ENCODE data around the gene ITPRIPL2. TPM values are rescaled to one million over a fixed set of nuclear protein-coding genes. Genes with fewer than 3 reads are reported as not detected.

Gene ITPRIPL2
- total and polyA plus RNA-seq, 2 of the 13 experiments (the other 11 are each of a cell fraction or from before 2014, with no cell fraction given): 5.9 to 12.6 TPM

DNA sequence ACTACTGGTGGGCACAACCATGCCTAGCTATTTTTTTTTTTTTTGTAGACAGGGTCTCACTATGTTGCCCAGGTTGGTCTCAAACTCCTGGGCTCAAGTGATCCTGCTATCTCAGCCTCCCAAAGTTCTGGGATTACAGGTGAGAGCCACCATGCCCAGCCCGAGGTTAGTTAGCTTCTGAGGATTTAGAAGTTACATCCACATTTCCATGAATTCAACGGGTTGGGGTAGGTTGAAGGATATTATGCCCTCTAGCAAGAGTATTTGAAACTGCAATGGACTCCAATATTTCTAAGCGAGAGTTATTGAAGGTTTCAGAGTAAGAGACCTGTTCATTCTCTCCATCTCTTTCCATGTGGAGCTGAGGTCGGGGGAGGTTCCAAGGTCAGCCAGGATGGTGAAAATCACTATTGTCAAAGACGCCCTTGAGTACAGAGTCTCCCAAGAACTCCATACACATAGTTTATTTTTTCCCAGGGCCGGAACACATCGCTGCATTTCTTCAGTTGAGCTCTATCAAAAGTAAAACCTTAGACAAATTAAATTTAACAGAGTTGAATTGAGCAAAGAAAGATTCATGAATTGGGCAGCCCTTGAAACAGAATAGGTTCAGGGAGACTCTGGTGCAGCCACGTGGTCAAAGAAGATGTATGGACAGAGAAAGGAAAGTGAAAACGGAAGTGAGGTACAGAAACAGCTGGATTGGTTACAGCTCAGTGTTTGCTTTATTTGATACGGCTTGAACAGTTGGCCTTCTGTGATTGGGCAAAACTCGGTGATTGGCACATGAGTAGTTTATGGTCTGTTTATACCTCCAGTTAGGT is 19.0 kb upstream of the ITPRIPL2 start (continued):
- TF ChIP-seq, protein P1, sequence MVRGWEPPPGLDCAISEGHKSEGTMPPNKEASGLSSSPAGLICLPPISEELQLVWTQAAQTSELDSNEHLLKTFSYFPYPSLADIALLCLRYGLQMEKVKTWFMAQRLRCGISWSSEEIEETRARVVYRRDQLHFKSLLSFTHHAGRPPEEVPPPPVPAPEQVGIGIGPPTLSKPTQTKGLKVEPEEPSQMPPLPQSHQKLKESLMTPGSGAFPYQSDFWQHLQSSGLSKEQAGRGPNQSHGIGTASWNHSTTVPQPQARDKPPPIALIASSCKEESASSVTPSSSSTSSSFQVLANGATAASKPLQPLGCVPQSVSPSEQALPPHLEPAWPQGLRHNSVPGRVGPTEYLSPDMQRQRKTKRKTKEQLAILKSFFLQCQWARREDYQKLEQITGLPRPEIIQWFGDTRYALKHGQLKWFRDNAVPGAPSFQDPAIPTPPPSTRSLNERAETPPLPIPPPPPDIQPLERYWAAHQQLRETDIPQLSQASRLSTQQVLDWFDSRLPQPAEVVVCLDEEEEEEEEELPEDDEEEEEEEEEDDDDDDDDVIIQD (CRISPR knock-in tag; IDR thresholded peaks at IDR 0.05; ENCODE audit: low read depth): peak; percentile 17; the same call in 1 of the 2 replicates
- TF ChIP-seq MXD4 (CRISPR knock-in tag; IDR thresholded peaks at IDR 0.05): peak; percentile 77; the same call in 1 of the 2 replicates
- TF ChIP-seq FIP1L1 (IDR thresholded peaks at IDR 0.05; ENCODE audit: borderline replicate concordance, insufficient read depth, low read depth, low read length): no peak
- no peak for TF ChIP-seq ZNF253 (CRISPR knock-in tag; IDR thresholded peaks at IDR 0.05; ENCODE audit: borderline replicate concordance)
- TF ChIP-seq TBX2 (CRISPR knock-in tag; IDR thresholded peaks at IDR 0.05; ENCODE audit: borderline replicate concordance): 0 out of 2 replicates have a peak, but pooled peaks have one; percentile 17
- TF ChIP-seq PCBP2 (optimal IDR thresholded peaks at IDR 0.05; ENCODE audit: low read depth, low read length, poor library complexity, severe bottlenecking): no peak
- TF ChIP-seq, protein P2, sequence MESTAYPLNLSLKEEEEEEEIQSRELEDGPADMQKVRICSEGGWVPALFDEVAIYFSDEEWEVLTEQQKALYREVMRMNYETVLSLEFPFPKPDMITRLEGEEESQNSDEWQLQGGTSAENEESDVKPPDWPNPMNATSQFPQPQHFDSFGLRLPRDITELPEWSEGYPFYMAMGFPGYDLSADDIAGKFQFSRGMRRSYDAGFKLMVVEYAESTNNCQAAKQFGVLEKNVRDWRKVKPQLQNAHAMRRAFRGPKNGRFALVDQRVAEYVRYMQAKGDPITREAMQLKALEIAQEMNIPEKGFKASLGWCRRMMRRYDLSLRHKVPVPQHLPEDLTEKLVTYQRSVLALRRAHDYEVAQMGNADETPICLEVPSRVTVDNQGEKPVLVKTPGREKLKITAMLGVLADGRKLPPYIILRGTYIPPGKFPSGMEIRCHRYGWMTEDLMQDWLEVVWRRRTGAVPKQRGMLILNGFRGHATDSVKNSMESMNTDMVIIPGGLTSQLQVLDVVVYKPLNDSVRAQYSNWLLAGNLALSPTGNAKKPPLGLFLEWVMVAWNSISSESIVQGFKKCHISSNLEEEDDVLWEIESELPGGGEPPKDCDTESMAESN (CRISPR knock-in tag; conservative IDR thresholded peaks at IDR 0.05): 0 out of 2 replicates have a peak, but pooled peaks have one; percentile 53
- no peak for TF ChIP-seq POLR2A (IDR thresholded peaks at IDR 0.05; ENCODE audit: insufficient read depth in 1 of 2, low read depth in 2 of 2, low read length in 2 of 2)
- no peak for TF ChIP-seq ZNF10 (CRISPR knock-in tag; IDR thresholded peaks at IDR 0.05; ENCODE audit: borderline replicate concordance, low read depth)
- TF ChIP-seq, protein P3, sequence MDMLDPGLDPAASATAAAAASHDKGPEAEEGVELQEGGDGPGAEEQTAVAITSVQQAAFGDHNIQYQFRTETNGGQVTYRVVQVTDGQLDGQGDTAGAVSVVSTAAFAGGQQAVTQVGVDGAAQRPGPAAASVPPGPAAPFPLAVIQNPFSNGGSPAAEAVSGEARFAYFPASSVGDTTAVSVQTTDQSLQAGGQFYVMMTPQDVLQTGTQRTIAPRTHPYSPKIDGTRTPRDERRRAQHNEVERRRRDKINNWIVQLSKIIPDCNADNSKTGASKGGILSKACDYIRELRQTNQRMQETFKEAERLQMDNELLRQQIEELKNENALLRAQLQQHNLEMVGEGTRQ (IDR thresholded peaks at IDR 0.05; ENCODE audit: low read depth, low read length): peak; percentile 43; the same call in 1 of the 2 replicates
- TF ChIP-seq, protein P3 (CRISPR knock-in tag; IDR thresholded peaks at IDR 0.05; ENCODE audit: borderline replicate concordance): no peak; the same call in 1 of the 2 replicates
- TF ChIP-seq STAT6 (CRISPR knock-in tag; IDR thresholded peaks at IDR 0.05; ENCODE audit: borderline replicate concordance): no peak
- no peak for TF ChIP-seq JUNB (CRISPR knock-in tag; IDR thresholded peaks at IDR 0.05; ENCODE audit: borderline replicate concordance)
- TF ChIP-seq, protein P4, sequence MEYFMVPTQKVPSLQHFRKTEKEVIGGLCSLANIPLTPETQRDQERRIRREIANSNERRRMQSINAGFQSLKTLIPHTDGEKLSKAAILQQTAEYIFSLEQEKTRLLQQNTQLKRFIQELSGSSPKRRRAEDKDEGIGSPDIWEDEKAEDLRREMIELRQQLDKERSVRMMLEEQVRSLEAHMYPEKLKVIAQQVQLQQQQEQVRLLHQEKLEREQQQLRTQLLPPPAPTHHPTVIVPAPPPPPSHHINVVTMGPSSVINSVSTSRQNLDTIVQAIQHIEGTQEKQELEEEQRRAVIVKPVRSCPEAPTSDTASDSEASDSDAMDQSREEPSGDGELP (IDR thresholded peaks at IDR 0.05; ENCODE audit: borderline replicate concordance, low read depth): peak; percentile 91
- peak; percentile 89 for TF ChIP-seq SAP130 (CRISPR knock-in tag; IDR thresholded peaks at IDR 0.05; ENCODE audit: low read depth)
- peak; percentile 100 for TF ChIP-seq IRF2 (CRISPR knock-in tag; IDR thresholded peaks at IDR 0.05)
- TF ChIP-seq RXRB (CRISPR knock-in tag; IDR thresholded peaks at IDR 0.05; ENCODE audit: borderline replicate concordance): no peak; the same call in 1 of the 2 replicates
- no peak for TF ChIP-seq JUN (CRISPR knock-in tag; IDR thresholded peaks at IDR 0.05)

All from HepG2 (cell line).